Ishikawa (cell line): ENCODE data around the gene TYR.

Experiments
- CEBPB ChIP-seq: IDR thresholded peaks from 2 replicates; pipeline ENCODE4 v1.6.1; 2012
- CREB1 ChIP-seq: IDR thresholded peaks from 2 replicates; pipeline ENCODE4 v1.6.1; 2012; ENCODE audit warnings: low read depth
- EP300 ChIP-seq: IDR thresholded peaks from 2 replicates; pipeline ENCODE4 v1.6.1; 2012; ENCODE audit warnings: borderline replicate concordance
- FOXM1 ChIP-seq: IDR thresholded peaks from 2 replicates; pipeline ENCODE4 v1.6.1; 2012; ENCODE audit warnings: low read depth, borderline replicate concordance
- MAX ChIP-seq: IDR thresholded peaks from 2 replicates; pipeline ENCODE4 v1.6.1; 2012
- RAD21 ChIP-seq: IDR thresholded peaks from 2 replicates; pipeline ENCODE4 v1.6.1; 2012; ENCODE audit warnings: low read depth
- REST ChIP-seq: IDR thresholded peaks from 2 replicates; pipeline ENCODE4 v1.6.1; 2012; ENCODE audit warnings: low read depth, mild to moderate bottlenecking
- TAF1 ChIP-seq: IDR thresholded peaks from 2 replicates; pipeline ENCODE4 v1.6.1; 2012; ENCODE audit warnings: low read depth, mild to moderate bottlenecking
- TEAD4 ChIP-seq: IDR thresholded peaks from 2 replicates; pipeline ENCODE4 v1.6.1; 2012
- USF1 ChIP-seq: IDR thresholded peaks from 2 replicates; pipeline ENCODE4 v1.6.1; 2012
- YY1 ChIP-seq: IDR thresholded peaks from 2 replicates; pipeline ENCODE4 v1.6.1; 2012; ENCODE audit warnings: low read depth
- ZBTB7A ChIP-seq: IDR thresholded peaks from 2 replicates; pipeline ENCODE4 v1.6.1; 2012; ENCODE audit warnings: low read depth

DNA sequence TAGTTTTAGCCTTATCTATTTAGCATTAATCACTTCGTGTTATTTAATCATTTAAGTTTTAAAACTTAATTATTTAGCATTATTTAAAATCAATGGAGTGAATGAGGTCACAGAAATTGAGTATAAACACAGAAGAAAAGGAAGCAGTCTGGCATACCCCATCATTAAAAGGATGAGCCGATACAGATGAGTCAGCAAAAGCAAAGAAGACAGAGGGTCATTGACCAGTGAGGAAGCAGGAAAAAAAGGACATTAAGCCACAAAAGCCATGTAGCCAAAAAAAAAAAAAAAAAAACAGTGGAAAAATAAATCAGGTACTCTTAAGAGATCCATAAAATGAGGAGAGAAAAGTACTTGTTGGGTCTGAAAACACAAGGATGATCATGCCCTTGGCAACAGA lies 71.5 kb downstream of the TYR start:
- TF ChIP-seq TAF1 (no peak), TEAD4 (no peak), RAD21 (no peak), MAX (no peak), ZBTB7A (no peak), REST (no peak), EP300 (no peak), YY1 (no peak), USF1 (no peak), CREB1 (no peak), FOXM1 (no peak), CEBPB (no peak)
